BE2C (cell line): ENCODE data around the gene GJB3. TPM values are rescaled to one million over a fixed set of nuclear protein-coding genes. Genes with fewer than 3 reads are reported as not detected.
"Not testable (repeated sequence)": the region's sequence is repeated elsewhere in the genome, so short reads cannot be mapped to it uniquely, and the experiment has no call there.

ENCODE experiments used
- DNase-seq: peaks from one replicate; pipeline ENCODE4 v3.0.0-alpha.2; 2020
- H3K27me3 ChIP-seq: fragments of 250-450 bp; sonication (Bioruptor Pico); 2 replicates; pipeline ENCODE4 v1.5.1; 2020; ENCODE audit warnings: mild to moderate bottlenecking
- H3K36me3 ChIP-seq: fragments of 250-450 bp; sonication (Bioruptor Pico); 2 replicates; pipeline ENCODE4 v1.5.1; 2020; ENCODE audit warnings: mild to moderate bottlenecking
- H3K4me1 ChIP-seq: fragments of 250-450 bp; sonication (Bioruptor Pico); 2 replicates; pipeline ENCODE4 v1.5.1; 2020
- H3K4me3 ChIP-seq: 2 replicates; pipeline ENCODE4 v1.5.1; 2011; ENCODE audit warnings: low read depth, low read length
- H3K9me3 ChIP-seq: fragments of 250-450 bp; sonication (Bioruptor Pico); 2 replicates; pipeline ENCODE4 v1.5.1; 2020
- CTCF ChIP-seq: IDR thresholded peaks from 2 replicates; pipeline ENCODE4 v1.5.1; 2012; ENCODE audit warnings: mild to moderate bottlenecking, low read depth, low read length
- polyA plus RNA-seq: library from polyadenylated mRNA; unstranded; fragments of >200 nt; gene quantifications from one replicate; pipeline ENCODE4 v1.2.1, GENCODE V29; 2012; ENCODE audit warnings: low read depth, missing spikeins; ENCODE audit not compliant: insufficient read length, insufficient read depth

Gene GJB3
- not detected for polyA plus RNA-seq

- no peak within 1 kb of the TSS; the same call in 1 of the 2 replicates for H3K4me3 ChIP-seq
- no peaks in the 10 kb centered on the region for H3K9me3 ChIP-seq
- H3K4me1 ChIP-seq = no peaks in the 10 kb centered on the region
- no peak for TF ChIP-seq CTCF
- peaks cover 16% of the 10 kb centered on the region for H3K27me3 ChIP-seq
- no peaks in the 10 kb centered on the region for H3K36me3 ChIP-seq
- DNase-seq = no peak
Observed at GRCh38 chr1:34781071-34781843, at the start of gene GJB3. GJB3 (plus strand) TSS chr1:34781214; CDS start chr1:34784763, 3,549 bp downstream.

GRCh38 chr1:34732831-34733230 is 48.2 kb upstream of the GJB3 start:
- H3K36me3 ChIP-seq, H3K27me3 ChIP-seq, DNase-seq: not testable (repeated sequence)

GRCh38 chr1:34736692-34737091 is 44.3 kb upstream of the GJB3 start:
- Histone ChIP-seq H3K9me3 (no peaks in the 10 kb centered on the region), H3K4me1 (no peaks in the 10 kb centered on the region), H3K4me3 (no peak overlapping the region), H3K27me3 (no peaks in the 10 kb centered on the region), H3K36me3 (no peaks in the 10 kb centered on the region)
- no peak for TF ChIP-seq CTCF
- no peak for DNase-seq

More at GRCh38 chr1:34732831-34733230, 48.2 kb upstream of the GJB3 start:
- not testable (repeated sequence) for H3K4me1 ChIP-seq, H3K4me3 ChIP-seq, H3K9me3 ChIP-seq

- H3K4me3 ChIP-seq, H3K9me3 ChIP-seq, H3K36me3 ChIP-seq, DNase-seq, H3K4me1 ChIP-seq, H3K27me3 ChIP-seq: not testable (repeated sequence)
Observed at GRCh38 chr1:34737236-34737635, 43.8 kb upstream of the GJB3 start.

- TF ChIP-seq CTCF = no peak
- no peak for DNase-seq
- Histone ChIP-seq H3K36me3 (no peaks in the 10 kb centered on the region), H3K4me3 (no peak overlapping the region), H3K27me3 (no peaks in the 10 kb centered on the region), H3K4me1 (no peaks in the 10 kb centered on the region), H3K9me3 (no peaks in the 10 kb centered on the region)
Observed at GRCh38 chr1:34739613-34740012, 41.4 kb upstream of the GJB3 start.

- Histone ChIP-seq H3K36me3 (no peaks in the 10 kb centered on the region), H3K27me3 (no peaks in the 10 kb centered on the region), H3K4me3 (no peak overlapping the region), H3K4me1 (no peaks in the 10 kb centered on the region), H3K9me3 (no peaks in the 10 kb centered on the region)
- DNase-seq = no peak
- TF ChIP-seq CTCF = no peak
Observed at GRCh38 chr1:34740161-34740868, 40.7 kb upstream of the GJB3 start.

- peak; percentile 78 for DNase-seq
- Histone ChIP-seq H3K36me3 (no peaks in the 10 kb centered on the region), H3K9me3 (no peaks in the 10 kb centered on the region), H3K4me3 (no peak overlapping the region), H3K4me1 (no peaks in the 10 kb centered on the region), H3K27me3 (no peaks in the 10 kb centered on the region)
- TF ChIP-seq CTCF = peak; percentile 73
Observed at GRCh38 chr1:34742667-34743270, 38.2 kb upstream of the GJB3 start.
